Endothelial cell (in vitro differentiated cells): Measurements from ENCODE around the gene KRTAP10-5. TPM values are rescaled to one million over a fixed set of nuclear protein-coding genes. Genes with fewer than 3 reads are reported as not detected.
"Not testable (repeated sequence)": the region's sequence is repeated elsewhere in the genome, so short reads cannot be mapped to it uniquely, and the experiment has no call there.

ENCODE experiments used
- DNase-seq: peaks from one replicate; pipeline ENCODE4 v3.0.0; 2021; ENCODE audit warnings: low spot score
- H3K27ac Mint-ChIP-seq: one replicate; pipeline ENCODE4 v1.8.0; 2021; ENCODE audit warnings: mixed read lengths, inconsistent platforms; ENCODE audit not compliant: unreplicated experiment
- H3K27me3 Mint-ChIP-seq: one replicate; pipeline ENCODE4 v1.8.0; 2021; ENCODE audit warnings: mild to moderate bottlenecking, moderate library complexity, mixed read lengths, inconsistent platforms; ENCODE audit not compliant: unreplicated experiment
- H3K36me3 Mint-ChIP-seq: one replicate; pipeline ENCODE4 v1.8.0; 2021; ENCODE audit warnings: mild to moderate bottlenecking, low read depth, mixed read lengths, inconsistent platforms; ENCODE audit not compliant: unreplicated experiment
- H3K4me1 Mint-ChIP-seq: one replicate; pipeline ENCODE4 v1.8.0; 2021; ENCODE audit warnings: mild to moderate bottlenecking, mixed read lengths, inconsistent platforms; ENCODE audit not compliant: unreplicated experiment
- H3K4me3 Mint-ChIP-seq: one replicate; pipeline ENCODE4 v1.8.0; 2021; ENCODE audit warnings: mild to moderate bottlenecking, mixed read lengths, inconsistent platforms; ENCODE audit not compliant: unreplicated experiment
- H3K9me3 Mint-ChIP-seq: one replicate; pipeline ENCODE4 v1.8.0; 2021; ENCODE audit warnings: mixed read lengths, inconsistent platforms; ENCODE audit not compliant: unreplicated experiment
- long read RNA-seq: library from polyadenylated mRNA; unstranded; transcript quantifications from one replicate; pipeline ENCODE4 v2.0.0, GENCODE V29; 2020; ENCODE audit not compliant: unreplicated experiment
- total RNA-seq: library from RNA; stranded (reverse); fragmentation: NEBNext Ultra II Directional; extraction: Animal tissue kit (Norgen Biotek cat#: 25700); gene quantifications from one replicate; pipeline ENCODE4 v1.2.1, GENCODE V29; 2021; ENCODE audit not compliant: unreplicated experiment
- TF ChIP-seq, protein P1 (sequence below): fragments of 200-600 bp; sonication (generic); IDR thresholded peaks from one replicate; pipeline ENCODE4 v1.5.0; 2021; ENCODE audit warnings: antibody characterized with exemption; ENCODE audit not compliant: unreplicated experiment

The KRTAP10-5 gene
- total RNA-seq, result not detected
- long read RNA-seq, result 0 reads

DNA sequence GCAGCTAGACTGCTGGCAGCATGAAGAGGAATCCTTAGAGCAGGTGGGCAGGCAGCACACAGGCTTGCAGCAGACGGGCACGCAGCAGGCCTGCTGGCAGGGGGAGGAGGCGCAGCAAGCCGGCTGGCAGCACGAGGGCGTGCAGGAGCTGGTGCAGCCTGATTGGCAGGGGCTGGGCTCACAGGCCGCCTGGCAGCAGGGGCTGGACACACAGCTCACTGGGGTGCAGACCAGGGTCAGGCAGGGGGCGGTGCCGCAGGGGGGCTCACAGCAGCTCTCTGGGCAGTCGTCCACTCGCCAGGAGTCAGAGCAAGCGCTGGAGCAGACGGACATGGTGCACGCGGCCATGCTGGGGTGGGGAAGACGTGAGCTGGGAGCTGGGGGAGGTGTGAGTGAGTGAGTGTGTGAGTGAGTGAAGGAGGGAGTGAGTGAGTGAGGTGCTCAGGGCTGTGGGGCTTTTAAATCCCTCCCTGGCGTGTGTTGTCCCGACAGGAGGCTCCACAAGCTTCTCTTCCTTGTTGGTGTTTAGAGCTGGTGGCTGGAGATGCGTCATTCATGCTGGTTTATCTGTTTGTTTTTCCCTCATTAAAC lies at the start of gene KRTAP10-5:
TSS of gene KRTAP10-5 (minus strand) at position 374 of the 591 bp plus-strand sequence. CDS start at position 348, 26 bp downstream.
- DNase-seq, H3K4me1 Mint-ChIP-seq, H3K36me3 Mint-ChIP-seq: not testable (repeated sequence)

DNA sequence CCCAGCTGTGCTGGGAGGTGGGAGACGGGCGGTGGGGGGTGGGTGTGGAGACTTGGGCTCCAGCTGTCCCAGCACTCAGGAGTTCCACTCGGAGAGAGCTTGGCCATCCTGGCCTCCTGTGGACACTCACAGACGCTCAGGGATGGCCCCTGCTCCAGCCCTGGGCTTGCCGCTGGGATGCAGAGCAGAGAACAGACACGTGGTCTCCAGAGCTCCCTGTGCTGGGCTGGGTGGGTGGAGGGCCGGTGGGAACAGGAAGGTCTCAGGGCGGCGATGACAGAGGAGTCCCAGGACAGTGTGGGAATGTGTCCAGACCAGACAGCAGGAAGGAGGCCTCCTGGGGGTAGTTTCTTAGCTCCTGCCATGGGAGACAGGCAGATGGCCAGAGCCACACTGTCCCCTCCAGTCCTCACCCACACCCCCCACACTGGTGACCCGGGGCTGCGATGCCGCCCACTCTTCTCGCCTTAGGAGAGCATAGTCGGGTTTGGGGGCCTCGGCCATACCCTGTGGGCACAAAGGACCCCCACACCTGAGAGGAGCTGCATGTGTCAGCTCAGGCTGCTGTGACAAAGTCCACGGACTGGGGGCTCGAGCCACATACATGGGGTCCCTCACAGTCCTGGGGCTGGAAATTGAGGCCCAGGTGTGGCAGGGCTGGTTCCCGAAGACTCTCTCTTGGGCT lies 48.4 kb upstream of the KRTAP10-5 start:
- no peak for DNase-seq
- Mint-ChIP-seq H3K27me3 (peaks cover 4% of the 10 kb centered on the region), H3K4me3 (no peak overlapping the region), H3K27ac (no peak overlapping the region), H3K4me1 (peaks cover 2% of the 10 kb centered on the region), H3K36me3 (peaks cover 15% of the 10 kb centered on the region), H3K9me3 (peaks cover 4% of the 10 kb centered on the region)
- TF ChIP-seq, protein P1, sequence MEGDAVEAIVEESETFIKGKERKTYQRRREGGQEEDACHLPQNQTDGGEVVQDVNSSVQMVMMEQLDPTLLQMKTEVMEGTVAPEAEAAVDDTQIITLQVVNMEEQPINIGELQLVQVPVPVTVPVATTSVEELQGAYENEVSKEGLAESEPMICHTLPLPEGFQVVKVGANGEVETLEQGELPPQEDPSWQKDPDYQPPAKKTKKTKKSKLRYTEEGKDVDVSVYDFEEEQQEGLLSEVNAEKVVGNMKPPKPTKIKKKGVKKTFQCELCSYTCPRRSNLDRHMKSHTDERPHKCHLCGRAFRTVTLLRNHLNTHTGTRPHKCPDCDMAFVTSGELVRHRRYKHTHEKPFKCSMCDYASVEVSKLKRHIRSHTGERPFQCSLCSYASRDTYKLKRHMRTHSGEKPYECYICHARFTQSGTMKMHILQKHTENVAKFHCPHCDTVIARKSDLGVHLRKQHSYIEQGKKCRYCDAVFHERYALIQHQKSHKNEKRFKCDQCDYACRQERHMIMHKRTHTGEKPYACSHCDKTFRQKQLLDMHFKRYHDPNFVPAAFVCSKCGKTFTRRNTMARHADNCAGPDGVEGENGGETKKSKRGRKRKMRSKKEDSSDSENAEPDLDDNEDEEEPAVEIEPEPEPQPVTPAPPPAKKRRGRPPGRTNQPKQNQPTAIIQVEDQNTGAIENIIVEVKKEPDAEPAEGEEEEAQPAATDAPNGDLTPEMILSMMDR, result no peak

More for the DNA sequence above, at the start of gene KRTAP10-5:
- H3K27me3 Mint-ChIP-seq, H3K27ac Mint-ChIP-seq, H3K9me3 Mint-ChIP-seq, H3K4me3 Mint-ChIP-seq: not testable (repeated sequence)

DNA sequence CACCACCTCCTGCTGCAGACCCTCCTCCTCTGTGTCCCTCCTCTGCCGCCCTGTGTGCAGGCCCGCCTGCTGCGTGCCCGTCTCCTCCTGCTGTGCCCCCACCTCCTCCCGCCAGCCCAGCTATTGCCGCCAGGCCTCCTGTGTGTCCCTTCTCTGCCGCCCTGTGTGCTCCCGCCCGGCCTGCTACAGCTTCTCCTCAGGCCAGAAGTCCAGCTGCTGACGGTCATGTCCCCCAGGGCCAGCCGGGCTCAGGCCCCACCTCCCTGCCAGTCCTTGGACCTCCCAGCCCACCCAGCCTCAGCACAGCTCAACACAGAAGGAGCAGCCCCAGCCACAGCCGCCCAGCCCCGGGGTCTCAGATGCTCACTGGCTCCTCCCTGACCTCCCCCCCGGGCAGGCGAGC lies 47.4 kb upstream of the KRTAP10-5 start:
- H3K27ac Mint-ChIP-seq, H3K27me3 Mint-ChIP-seq, H3K4me1 Mint-ChIP-seq, DNase-seq, H3K4me3 Mint-ChIP-seq, H3K9me3 Mint-ChIP-seq: not testable (repeated sequence)
- H3K36me3 Mint-ChIP-seq, result peaks cover 15% of the 10 kb centered on the region

- peaks cover 15% of the 10 kb centered on the region for H3K36me3 Mint-ChIP-seq
- H3K27me3 Mint-ChIP-seq, H3K9me3 Mint-ChIP-seq, DNase-seq, H3K4me3 Mint-ChIP-seq, H3K27ac Mint-ChIP-seq, H3K4me1 Mint-ChIP-seq: not testable (repeated sequence)
Observed at GRCh38 chr21:44627181-44627822, 46.9 kb upstream of the KRTAP10-5 start.

DNA sequence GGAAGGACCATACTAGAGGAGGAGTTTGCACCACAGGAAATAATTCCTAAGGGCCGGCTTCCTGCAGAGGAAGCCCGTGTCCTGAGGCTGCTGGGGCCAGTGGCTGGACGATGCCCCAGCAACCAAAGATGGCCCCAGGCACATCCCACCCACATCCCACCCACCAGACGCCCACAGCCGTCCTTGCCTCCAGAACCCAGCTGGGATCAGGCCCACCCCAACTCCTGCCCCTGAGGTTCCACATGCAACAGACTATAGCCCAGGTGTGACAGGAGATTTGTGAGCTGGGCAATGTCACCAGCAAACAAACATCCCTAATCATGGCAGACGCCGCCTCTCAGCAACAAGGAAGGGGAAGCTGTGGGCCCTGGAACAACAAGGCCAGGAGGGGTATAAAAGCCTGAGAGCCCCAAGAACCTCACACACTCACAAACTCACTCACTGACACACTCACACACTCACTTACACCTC lies 46.3 kb upstream of the KRTAP10-5 start, which contains the start of gene KRTAP10-9:
TSS of gene KRTAP10-9 (plus strand) at position 421 of the 471 bp plus-strand sequence. CDS start 79 bp downstream, outside the sequence.
- DNase-seq, result no peak
- TF ChIP-seq, protein P1, result no peak
- Mint-ChIP-seq H3K4me1 (peaks cover 2% of the 10 kb centered on the region), H3K27me3 (peaks cover 7% of the 10 kb centered on the region), H3K27ac (no peak within 1 kb of the TSS), H3K9me3 (peaks cover 2% of the 10 kb centered on the region), H3K36me3 (peaks cover 9% of the 10 kb centered on the region), H3K4me3 (no peak within 1 kb of the TSS)

- H3K4me1 Mint-ChIP-seq, result peaks cover 2% of the 10 kb centered on the region
- peaks cover 7% of the 10 kb centered on the region for H3K27me3 Mint-ChIP-seq
- TF ChIP-seq, protein P1, result no peak
- no peaks in the 10 kb centered on the region for H3K9me3 Mint-ChIP-seq
- H3K36me3 Mint-ChIP-seq, result peaks cover 7% of the 10 kb centered on the region
- no peak for DNase-seq
- H3K4me3 Mint-ChIP-seq, result no peak overlapping the region
- no peak overlapping the region for H3K27ac Mint-ChIP-seq
Observed at GRCh38 chr21:44626262-44626661, 45.9 kb upstream of the KRTAP10-5 start.
